OCI-LY1 (cell line): Measurements from ENCODE around the gene SLC8A1.

Experiments
- H2AFZ ChIP-seq: fragments of 200-600 bp; sonication (generic), shearing (Covaris generic); 2 replicates; pipeline ENCODE4 v1.6.0; 2014; ENCODE audit warnings: antibody characterized with exemption, mild to moderate bottlenecking, low read length
- H3F3A ChIP-seq: fragments of 200-600 bp; sonication (generic), shearing (Covaris generic); 2 replicates; pipeline ENCODE4 v1.6.0; 2014; ENCODE audit warnings: mild to moderate bottlenecking, antibody characterized with exemption, low read length, moderate library complexity; ENCODE audit not compliant: insufficient read depth
- H3K27ac ChIP-seq: fragments of 200-600 bp; sonication (generic); 2 replicates; pipeline ENCODE4 v1.5.1; 2014; ENCODE audit warnings: low read length, mixed run types, mild to moderate bottlenecking, low read depth; ENCODE audit not compliant: poor library complexity, severe bottlenecking
- H3K27me3 ChIP-seq: fragments of 200-600 bp; sonication (generic); 2 replicates; pipeline ENCODE4 v1.6.0; 2014; ENCODE audit warnings: antibody characterized with exemption, mild to moderate bottlenecking, low read length, moderate library complexity; ENCODE audit not compliant: insufficient read depth
- H3K36me3 ChIP-seq: fragments of 200-600 bp; sonication (generic); 2 replicates; pipeline ENCODE4 v1.6.1; 2014; ENCODE audit warnings: mild to moderate bottlenecking, antibody characterized with exemption, low read length, moderate library complexity, mixed read lengths; ENCODE audit not compliant: insufficient read depth
- H3K4me1 ChIP-seq: fragments of 200-600 bp; sonication (generic); 2 replicates; pipeline ENCODE4 v1.5.1; 2014; ENCODE audit warnings: mild to moderate bottlenecking, low read length, moderate library complexity; ENCODE audit not compliant: insufficient read depth, severe bottlenecking
- H3K4me2 ChIP-seq: fragments of 200-600 bp; sonication (generic), shearing (Covaris generic); 2 replicates; pipeline ENCODE4 v1.6.1; 2014; ENCODE audit warnings: low read length
- H3K4me3 ChIP-seq: fragments of 200-600 bp; sonication (generic); 2 replicates; pipeline ENCODE4 v1.5.1; 2014; ENCODE audit warnings: low read length, low read depth, mild to moderate bottlenecking, mixed read lengths; ENCODE audit not compliant: poor library complexity, severe bottlenecking
- H3K79me2 ChIP-seq: fragments of 200-600 bp; shearing (Covaris generic); 2 replicates; pipeline ENCODE4 v1.6.1; 2016; ENCODE audit warnings: mixed run types, low read length, mixed read lengths; ENCODE audit not compliant: insufficient read depth
- H3K9ac ChIP-seq: fragments of 200-600 bp; sonication (generic), shearing (Covaris generic); 2 replicates; pipeline ENCODE4 v1.6.1; 2014; ENCODE audit warnings: mild to moderate bottlenecking, low read length, mixed read lengths
- H3K9me2 ChIP-seq: fragments of 200-600 bp; sonication (generic), shearing (Covaris generic); 2 replicates; pipeline ENCODE4 v1.6.1; 2014; ENCODE audit warnings: low read depth, mild to moderate bottlenecking, low read length, mixed read lengths
- H3K9me3 ChIP-seq: fragments of 200-600 bp; shearing (Covaris generic); 2 replicates; pipeline ENCODE4 v1.6.1; 2014; ENCODE audit warnings: low read length, mixed read lengths
- H4K20me1 ChIP-seq: fragments of 200-600 bp; sonication (generic), shearing (Covaris generic); 2 replicates; pipeline ENCODE4 v1.6.0; 2016; ENCODE audit warnings: mild to moderate bottlenecking, low read length; ENCODE audit not compliant: insufficient read depth
- CTCF ChIP-seq: fragments of 200-600 bp; sonication (generic), shearing (Covaris generic); IDR thresholded peaks from 2 replicates; pipeline ENCODE4 v1.5.1; 2017; ENCODE audit warnings: mild to moderate bottlenecking, antibody characterized with exemption, low read length, moderate library complexity, mixed read lengths
- EZH2 ChIP-seq: fragments of 200-600 bp; sonication (generic), shearing (Covaris generic); IDR thresholded peaks from 2 replicates; pipeline ENCODE4 v1.8.0; 2017; ENCODE audit warnings: borderline replicate concordance, mixed run types, mild to moderate bottlenecking, antibody characterized with exemption, low read length, moderate library complexity, mixed read lengths

Gene SLC8A1

GRCh38 chr2:40384714-40385113, 67.2 kb downstream of the SLC8A1 start:
- Histone ChIP-seq H3K36me3 (no peaks in the 10 kb centered on the region), H3K9me2 (no peaks in the 10 kb centered on the region), H3K27ac (no peak overlapping the region), H3K79me2 (no peaks in the 10 kb centered on the region), H3K4me2 (no peak overlapping the region), H3K27me3 (no peaks in the 10 kb centered on the region), H3K9me3 (0 out of 2 replicates have a peak, but pooled peaks cover 2% of the 10 kb centered on the region), H3K9ac (no peak overlapping the region), H3K4me3 (no peak overlapping the region), H2AFZ (no peak overlapping the region), H3K4me1 (no peaks in the 10 kb centered on the region), H3F3A (no peaks in the 10 kb centered on the region), H4K20me1 (no peaks in the 10 kb centered on the region)
- TF ChIP-seq CTCF (no peak), EZH2 (no peak)

GRCh38 chr2:40384233-40384632, 67.7 kb downstream of the SLC8A1 start:
- Histone ChIP-seq H3F3A (no peaks in the 10 kb centered on the region), H3K4me2 (no peak overlapping the region), H3K9me3 (0 out of 2 replicates have a peak, but pooled peaks cover 2% of the 10 kb centered on the region), H3K79me2 (no peaks in the 10 kb centered on the region), H4K20me1 (no peaks in the 10 kb centered on the region), H3K4me3 (no peak overlapping the region), H3K27ac (no peak overlapping the region), H3K9ac (no peak overlapping the region), H3K9me2 (no peaks in the 10 kb centered on the region), H3K27me3 (no peaks in the 10 kb centered on the region), H3K36me3 (no peaks in the 10 kb centered on the region), H3K4me1 (no peaks in the 10 kb centered on the region), H2AFZ (no peak overlapping the region)
- no peak for TF ChIP-seq CTCF
- TF ChIP-seq EZH2 = no peak

DNA sequence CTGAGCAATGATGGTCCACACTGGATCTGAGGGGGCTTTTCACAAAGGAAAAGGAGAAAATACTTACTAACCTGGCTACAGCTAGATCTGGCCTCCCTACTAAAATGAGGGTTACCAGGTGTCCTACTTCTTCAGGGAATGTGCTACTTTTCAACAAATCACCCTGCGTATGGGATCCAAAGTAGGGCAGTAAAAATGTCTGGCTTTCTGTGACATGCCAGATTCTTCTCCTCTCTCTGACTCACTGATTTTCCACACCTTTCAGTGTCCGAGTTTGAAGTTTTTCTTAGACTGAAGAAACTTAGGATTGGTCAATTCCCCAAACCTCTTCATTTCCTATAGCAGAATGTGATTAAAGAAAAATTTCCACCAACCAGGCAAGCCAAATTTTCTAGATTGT, 71.2 kb downstream of the SLC8A1 start:
- Histone ChIP-seq H3K4me3 (no peak overlapping the region), H3K27ac (no peak overlapping the region), H3F3A (no peaks in the 10 kb centered on the region), H3K4me2 (no peak overlapping the region), H4K20me1 (no peaks in the 10 kb centered on the region), H3K27me3 (no peaks in the 10 kb centered on the region), H3K9me2 (no peaks in the 10 kb centered on the region), H2AFZ (no peak overlapping the region), H3K79me2 (no peaks in the 10 kb centered on the region), H3K36me3 (no peaks in the 10 kb centered on the region), H3K9ac (no peak overlapping the region), H3K4me1 (no peaks in the 10 kb centered on the region), H3K9me3 (0 out of 2 replicates have a peak, but pooled peaks cover 2% of the 10 kb centered on the region)
- TF ChIP-seq EZH2 (no peak), CTCF (no peak)
